ENCODE data around the gene BAD. TPM values are rescaled to one million over a fixed set of nuclear protein-coding genes. Genes with fewer than 3 reads are reported as not detected.

Gene BAD
- total RNA-seq, 6 experiments from 2014 or later: 22.0 to 53.8 (median 26.0) TPM

DNA sequence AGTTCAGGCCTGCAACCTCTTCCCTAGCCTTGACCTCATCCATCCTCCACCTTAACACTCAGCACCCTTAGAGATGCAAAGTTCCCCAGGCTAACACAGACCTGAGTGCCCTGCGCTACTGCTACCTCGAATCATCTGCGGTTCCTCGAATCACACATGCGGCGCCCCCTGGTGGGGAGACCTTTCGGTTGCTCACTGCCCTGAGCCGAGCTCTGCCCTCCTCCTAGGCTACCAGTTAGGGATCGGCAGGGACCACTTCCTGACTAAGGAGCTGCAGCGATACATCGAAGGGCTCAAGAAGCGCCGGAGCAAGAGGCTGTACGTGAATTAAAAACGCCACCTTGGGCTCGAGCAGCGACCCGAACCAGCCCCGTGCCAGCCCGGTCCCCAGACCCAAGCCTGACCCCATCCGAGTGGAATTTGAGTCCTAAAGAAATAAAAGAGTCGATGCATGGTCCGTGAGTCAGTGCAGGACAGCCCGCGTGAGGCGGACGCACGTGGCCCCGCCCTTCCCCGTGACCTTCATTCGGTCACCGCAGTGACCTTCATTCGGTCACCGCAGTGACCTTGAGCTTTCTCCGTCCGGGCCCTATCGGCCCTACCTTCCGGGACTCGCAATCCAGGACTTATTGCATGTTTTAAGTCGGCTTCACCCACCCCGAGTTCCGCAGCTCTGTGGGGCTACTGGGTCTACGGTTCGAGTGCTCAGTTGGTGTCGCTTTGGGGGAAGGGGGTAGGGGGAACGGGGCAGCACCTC is 20.0 kb upstream of the BAD start:
- Histone ChIP-seq H3K4me1 (peaks cover 0 to 39% (median 13%) of the 10 kb centered on the region in 4 donors), H3K36me3 (no peaks in the 10 kb centered on the region), H3K27ac (peak overlapping the region; percentile 88 to 99 (median 97)), H3K27me3 (peaks cover 0 to 9% of the 10 kb centered on the region in 2 donors), H3K9me3 (no peaks in the 10 kb centered on the region), H3K4me3 (peak overlapping the region; percentile 47 to 77 (median 68))
- ATAC-seq: peak; percentile 38 to 46 (median 43)
- DNase-seq: peak; percentile 93 to 95 (median 94)
- 0% methylated on average over 5 of the region's 46 CpGs for WGBS (ENCODE audit: insufficient coverage, low coverage, low lambda C conversion rate, missing lambda C conversion rate)
- intact Hi-C loops (cut with DNase I): no loop called here
- TF ChIP-seq POLR2A (IDR thresholded peaks at IDR 0.05): peak; percentile 17
- TF ChIP-seq, protein P1, sequence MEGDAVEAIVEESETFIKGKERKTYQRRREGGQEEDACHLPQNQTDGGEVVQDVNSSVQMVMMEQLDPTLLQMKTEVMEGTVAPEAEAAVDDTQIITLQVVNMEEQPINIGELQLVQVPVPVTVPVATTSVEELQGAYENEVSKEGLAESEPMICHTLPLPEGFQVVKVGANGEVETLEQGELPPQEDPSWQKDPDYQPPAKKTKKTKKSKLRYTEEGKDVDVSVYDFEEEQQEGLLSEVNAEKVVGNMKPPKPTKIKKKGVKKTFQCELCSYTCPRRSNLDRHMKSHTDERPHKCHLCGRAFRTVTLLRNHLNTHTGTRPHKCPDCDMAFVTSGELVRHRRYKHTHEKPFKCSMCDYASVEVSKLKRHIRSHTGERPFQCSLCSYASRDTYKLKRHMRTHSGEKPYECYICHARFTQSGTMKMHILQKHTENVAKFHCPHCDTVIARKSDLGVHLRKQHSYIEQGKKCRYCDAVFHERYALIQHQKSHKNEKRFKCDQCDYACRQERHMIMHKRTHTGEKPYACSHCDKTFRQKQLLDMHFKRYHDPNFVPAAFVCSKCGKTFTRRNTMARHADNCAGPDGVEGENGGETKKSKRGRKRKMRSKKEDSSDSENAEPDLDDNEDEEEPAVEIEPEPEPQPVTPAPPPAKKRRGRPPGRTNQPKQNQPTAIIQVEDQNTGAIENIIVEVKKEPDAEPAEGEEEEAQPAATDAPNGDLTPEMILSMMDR (IDR thresholded peaks at IDR 0.05): peak; percentile 82 to 91 (median 90)

DNA sequence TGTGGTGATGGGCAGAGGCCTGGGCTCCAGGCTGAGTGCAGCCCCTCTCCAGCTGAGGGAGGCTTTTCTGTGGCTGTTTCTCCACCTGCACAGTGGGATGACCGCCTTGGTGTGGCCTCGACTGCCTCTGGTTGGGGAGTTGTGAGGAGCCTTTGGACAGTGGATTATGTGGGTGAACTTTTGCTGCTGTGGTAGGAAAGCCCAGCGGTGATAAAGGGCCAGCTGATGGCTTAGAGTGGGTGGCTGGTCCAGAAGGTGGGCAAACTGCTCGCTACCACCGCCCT is 19.5 kb upstream of the BAD start:
- H3K4me1 ChIP-seq: peaks cover 0 to 39% (median 13%) of the 10 kb centered on the region in 4 donors
- no peaks in the 10 kb centered on the region for H3K36me3 ChIP-seq
- peak overlapping the region; percentile 47 to 77 (median 68) for H3K4me3 ChIP-seq
- no peak for TF ChIP-seq POLR2A (IDR thresholded peaks at IDR 0.05)
- TF ChIP-seq, protein P1 (IDR thresholded peaks at IDR 0.05): no peak
- H3K27ac ChIP-seq: peak overlapping the region in 2 of 3 donors; percentile 97 to 99
- intact Hi-C loops (cut with DNase I): no loop called here
- H3K27me3 ChIP-seq: peaks cover 0 to 15% of the 10 kb centered on the region in 2 donors
- ATAC-seq (no peak), DNase-seq (no peak)
- WGBS (ENCODE audit: insufficient coverage, low coverage, low lambda C conversion rate, missing lambda C conversion rate): no CpG with 5 or more reads among the region's 5 CpGs
- H3K9me3 ChIP-seq: no peaks in the 10 kb centered on the region

DNA sequence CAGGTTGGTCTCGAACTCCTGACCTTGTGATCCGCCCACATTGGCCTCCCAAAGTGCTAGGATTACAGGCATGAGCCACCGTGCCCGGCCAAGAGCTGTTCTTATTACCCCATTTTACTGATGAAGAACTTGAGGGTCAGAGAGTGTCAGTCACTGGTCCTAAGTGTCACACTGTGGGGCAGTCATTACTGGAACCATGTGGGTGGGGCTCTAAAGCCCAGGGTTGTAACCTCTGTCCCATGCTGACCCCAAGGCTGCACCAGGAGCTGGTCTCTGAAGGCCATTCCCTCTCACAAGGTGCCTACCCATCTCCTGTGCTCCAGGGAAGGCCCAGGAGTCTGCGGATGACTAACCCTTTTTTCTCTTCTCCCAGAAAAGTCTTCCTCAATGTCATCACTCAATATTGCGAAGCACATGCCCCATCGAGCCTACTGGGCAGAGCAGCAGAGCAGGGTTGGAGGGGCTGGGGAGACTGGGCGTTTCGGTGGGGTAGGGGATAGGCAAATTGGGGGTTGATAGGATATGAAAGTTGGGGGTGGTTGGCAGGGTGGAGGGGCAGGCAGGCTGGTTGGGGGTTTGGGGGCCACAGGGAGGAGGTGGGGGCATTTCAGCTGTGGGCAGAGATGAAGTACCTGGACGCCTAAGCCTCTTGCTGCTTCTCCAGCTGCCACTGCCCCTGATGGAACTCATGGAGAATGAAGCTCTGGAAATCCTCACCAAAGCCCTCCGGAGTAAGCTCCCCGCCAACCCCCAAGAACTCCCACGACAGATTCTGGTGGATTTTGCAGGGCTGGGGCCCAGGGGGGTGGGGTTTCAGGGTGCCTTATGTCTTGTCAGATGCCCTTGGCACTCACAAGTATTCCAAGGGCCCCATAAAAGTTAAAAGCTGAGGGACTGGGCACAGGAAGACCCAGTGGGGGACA is 18.9 kb upstream of the BAD start:
- DNase-seq (no peak), ATAC-seq (no peak)
- intact Hi-C loops (cut with DNase I): no loop called here
- 77% methylated on average over 9 of the region's 13 CpGs for WGBS (ENCODE audit: insufficient coverage, low coverage, low lambda C conversion rate, missing lambda C conversion rate)
- Histone ChIP-seq H3K27me3 (peaks cover 0 to 18% of the 10 kb centered on the region in 2 donors), H3K4me3 (no peak overlapping the region), H3K27ac (peak overlapping the region in 1 of 3 donors; percentile 99), H3K4me1 (peaks cover 0 to 39% (median 13%) of the 10 kb centered on the region in 4 donors), H3K36me3 (no peaks in the 10 kb centered on the region), H3K9me3 (no peaks in the 10 kb centered on the region)
- TF ChIP-seq POLR2A (IDR thresholded peaks at IDR 0.05): no peak
- TF ChIP-seq, protein P1 (IDR thresholded peaks at IDR 0.05): no peak

DNA sequence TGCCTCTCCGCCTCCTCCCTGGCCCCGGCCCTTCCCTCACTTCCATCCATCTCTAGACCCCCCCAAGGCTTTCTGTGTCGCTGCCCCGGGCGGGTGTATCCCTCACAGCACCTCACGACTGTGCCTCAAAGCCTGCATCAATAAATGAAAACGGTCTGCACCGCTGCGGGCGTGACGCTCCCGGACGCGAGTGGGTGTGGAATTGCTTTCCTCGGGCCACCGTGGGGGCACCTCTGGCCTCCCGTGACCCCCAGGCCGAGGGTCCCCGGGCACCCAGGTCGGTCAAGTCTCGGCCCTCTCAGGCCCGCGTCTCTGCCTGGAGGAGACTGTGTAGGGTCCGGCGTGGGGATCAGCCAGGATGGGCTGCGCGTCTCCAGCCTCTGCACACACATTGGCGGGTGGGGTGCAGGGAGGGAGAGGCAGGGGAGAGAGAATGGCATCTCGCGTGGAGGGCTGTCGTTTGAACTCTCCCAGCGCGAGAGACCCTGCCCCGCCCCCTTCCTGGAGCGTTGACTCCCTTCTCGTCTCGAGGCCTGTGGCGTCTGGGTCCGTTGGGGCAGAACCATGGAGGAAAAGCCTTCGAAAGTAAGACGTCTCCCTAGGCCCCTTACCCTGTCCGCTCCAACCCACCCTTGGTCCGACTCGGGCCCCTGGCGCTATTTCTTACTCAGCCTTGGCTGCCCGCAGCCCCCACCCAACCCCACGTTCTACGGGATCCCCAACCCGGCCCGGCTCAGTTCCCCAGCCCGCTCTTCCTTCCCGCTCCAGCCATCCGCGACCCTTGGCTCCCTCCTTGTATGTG is 15.6 kb upstream of the BAD start, which contains the start of gene CATSPERZ:
TSS of gene CATSPERZ (plus strand) at position 512 of the 802 bp plus-strand sequence. CDS start at position 565, 53 bp downstream.
- no peak for TF ChIP-seq POLR2A (IDR thresholded peaks at IDR 0.05)
- TF ChIP-seq, protein P1 (IDR thresholded peaks at IDR 0.05): no peak
- H3K9me3 ChIP-seq: no peaks in the 10 kb centered on the region
- no peak for DNase-seq
- 6% methylated on average over 17 of the region's 54 CpGs for WGBS (ENCODE audit: insufficient coverage, low coverage, low lambda C conversion rate, missing lambda C conversion rate)
- no peak for ATAC-seq
- no peak within 1 kb of the TSS for H3K27ac ChIP-seq
- H3K36me3 ChIP-seq: no peaks in the 10 kb centered on the region
- intact Hi-C loops (cut with DNase I): no loop called here
- peaks cover 0 to 25% (median 9%) of the 10 kb centered on the region in 4 donors for H3K4me1 ChIP-seq
- H3K27me3 ChIP-seq: peaks cover 0 to 33% of the 10 kb centered on the region in 2 donors
- peak within 1 kb of the TSS in 2 of 3 donors; percentile 33 to 38 for H3K4me3 ChIP-seq

Measured in right lobe of liver (tissue), 6 donors.